ENCODE measurements around the gene CAPN3. TPM values are rescaled to one million over a fixed set of nuclear protein-coding genes. Genes with fewer than 3 reads are reported as not detected.

The CAPN3 gene
- total and polyA plus RNA-seq, 5 donors from 2014 or later, result 0.21 to 15.6 TPM; not detected in 3

DNA sequence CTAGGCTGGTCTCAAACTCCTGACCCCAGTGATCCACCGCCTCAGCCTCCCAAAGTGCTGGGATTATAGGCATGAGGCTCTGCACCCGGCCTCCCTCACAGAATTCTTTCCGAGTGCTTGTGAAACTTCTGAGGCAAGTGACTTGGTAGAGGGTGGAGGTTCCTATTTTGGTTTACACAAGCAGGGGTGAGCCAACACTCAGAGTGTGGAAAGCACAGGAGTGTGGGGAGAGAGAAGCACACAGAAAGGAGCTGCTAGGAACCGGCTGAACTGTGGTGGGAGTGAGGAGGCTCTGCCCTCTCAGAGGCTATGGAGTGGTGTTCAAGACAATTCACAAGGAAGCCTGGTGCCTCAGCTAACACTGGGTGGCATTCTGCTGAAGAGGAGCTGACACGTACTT, 7.7 kb downstream of the CAPN3 start:
- DNase-seq, result no peak
- Mint-ChIP-seq H3K4me1 (peaks cover 0 to 2% (median 0%) of the 10 kb centered on the region in 4 donors), H3K9me3 (no peaks in the 10 kb centered on the region), H3K27ac (no peak overlapping the region), H3K27me3 (peaks cover 4% of the 10 kb centered on the region), H3K36me3 (peaks cover 20% of the 10 kb centered on the region), H3K4me3 (no peak overlapping the region)
- H3K36me3 ChIP-seq (ENCODE audit: control insufficient read depth, insufficient read depth, low read length), result no peaks in the 10 kb centered on the region
- no peaks in the 10 kb centered on the region for H3K9me3 ChIP-seq (ENCODE audit: control insufficient read depth in 2 of 2, low read length in 2 of 2)
- H3K27ac ChIP-seq (ENCODE audit: insufficient read depth, low read length, poor library complexity, severe bottlenecking), result no peak overlapping the region
- no peaks in the 10 kb centered on the region for H3K4me1 ChIP-seq (ENCODE audit: control insufficient read depth, insufficient read depth, low read length, poor library complexity, severe bottlenecking)
- no peak for ATAC-seq (ENCODE audit: low read depth in 2 of 2)
- H3K4me3 ChIP-seq (ENCODE audit: low read depth, low read length), result no peak overlapping the region
- H3K27me3 ChIP-seq (ENCODE audit: control insufficient read depth, insufficient read depth, low read length), result no peaks in the 10 kb centered on the region

DNA sequence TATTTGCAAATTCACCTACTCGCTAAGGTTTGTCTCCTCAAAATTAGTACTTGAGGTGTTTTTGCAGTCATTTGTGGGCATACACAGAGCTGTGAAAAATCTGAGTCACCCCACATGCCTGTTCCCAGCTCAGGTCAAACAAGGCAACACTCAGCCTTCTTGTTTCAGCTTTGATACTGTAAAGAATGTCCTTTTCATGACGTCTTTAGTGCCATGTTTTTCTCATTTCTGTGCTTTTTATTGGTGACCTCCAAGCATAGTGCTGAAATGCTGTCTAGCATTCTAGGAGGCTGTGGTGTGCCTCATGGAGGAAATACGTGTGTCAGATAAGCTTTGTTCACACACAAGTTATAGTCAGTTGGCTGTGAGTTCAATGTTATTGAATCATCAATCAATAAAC, 8.8 kb downstream of the CAPN3 start:
- no peak for DNase-seq
- Histone ChIP-seq H3K27ac (ENCODE audit: insufficient read depth, low read length, poor library complexity, severe bottlenecking) (no peak overlapping the region), H3K4me1 (ENCODE audit: control insufficient read depth, insufficient read depth, low read length, poor library complexity, severe bottlenecking) (no peaks in the 10 kb centered on the region), H3K4me3 (ENCODE audit: low read depth, low read length) (no peak overlapping the region), H3K27me3 (ENCODE audit: control insufficient read depth, insufficient read depth, low read length) (no peaks in the 10 kb centered on the region), H3K9me3 (ENCODE audit: control insufficient read depth in 2 of 2, low read length in 2 of 2) (no peaks in the 10 kb centered on the region), H3K36me3 (ENCODE audit: control insufficient read depth, insufficient read depth, low read length) (no peaks in the 10 kb centered on the region)
- H3K36me3 Mint-ChIP-seq, result peaks cover 17% of the 10 kb centered on the region
- H3K27ac Mint-ChIP-seq, result no peak overlapping the region
- H3K4me3 Mint-ChIP-seq, result no peak overlapping the region
- H3K4me1 Mint-ChIP-seq, result peaks cover 0 to 2% (median 0%) of the 10 kb centered on the region in 4 donors
- no peaks in the 10 kb centered on the region for H3K9me3 Mint-ChIP-seq
- H3K27me3 Mint-ChIP-seq, result peaks cover 1% of the 10 kb centered on the region
- no peak for ATAC-seq (ENCODE audit: low read depth in 2 of 2)

DNA sequence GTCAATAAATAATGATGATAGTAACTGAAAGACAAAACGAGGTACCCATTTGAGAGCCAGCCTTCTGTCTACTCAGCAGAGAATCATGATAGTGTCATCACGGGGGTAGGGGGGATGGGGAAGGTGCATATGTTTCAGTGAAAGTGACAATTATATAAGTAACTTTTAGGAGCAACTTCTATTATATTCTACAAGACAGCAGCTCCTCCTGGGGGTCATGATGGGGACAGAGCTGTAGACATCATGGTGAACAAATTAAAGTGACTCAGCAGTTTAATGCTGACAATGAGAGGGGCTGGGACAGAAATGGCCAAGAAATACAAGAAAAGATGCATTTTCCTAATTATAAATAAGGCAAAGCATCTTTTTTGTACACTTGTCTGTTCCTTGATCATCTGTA, 11.8 kb downstream of the CAPN3 start:
- H3K27ac ChIP-seq (ENCODE audit: insufficient read depth, low read length, poor library complexity, severe bottlenecking), result no peak overlapping the region
- no peak for ATAC-seq (ENCODE audit: low read depth in 2 of 2)
- no peak overlapping the region for H3K4me3 Mint-ChIP-seq

DNA sequence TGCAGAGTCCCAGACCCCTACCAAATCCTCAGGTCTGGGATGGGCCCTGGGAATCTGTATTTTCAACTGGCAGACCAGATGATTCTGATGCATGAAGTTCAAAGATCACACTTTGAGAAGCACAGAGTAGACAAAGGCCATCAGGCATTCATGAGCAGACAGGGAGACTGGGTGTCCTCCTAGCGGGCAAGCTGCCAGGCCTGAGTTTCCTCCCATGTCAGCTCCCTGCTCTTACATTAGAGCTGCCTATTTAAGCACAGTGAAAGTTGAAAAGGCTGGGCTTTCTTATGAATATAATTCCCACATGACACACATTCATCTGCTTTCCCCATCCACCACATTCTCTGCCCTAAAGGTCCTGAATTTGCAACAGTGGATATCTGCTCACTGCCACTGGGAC, 14.0 kb downstream of the CAPN3 start:
- H3K9me3 ChIP-seq (ENCODE audit: control insufficient read depth in 2 of 2, low read length in 2 of 2), result no peaks in the 10 kb centered on the region
- H3K4me1 ChIP-seq (ENCODE audit: control insufficient read depth, insufficient read depth, low read length, poor library complexity, severe bottlenecking), result no peaks in the 10 kb centered on the region
- H3K4me3 ChIP-seq (ENCODE audit: low read depth, low read length), result no peak overlapping the region
- no peak overlapping the region for H3K4me3 Mint-ChIP-seq
- H3K36me3 ChIP-seq (ENCODE audit: control insufficient read depth, insufficient read depth, low read length), result no peaks in the 10 kb centered on the region
- peak overlapping the region in 2 of 3 donors; percentile 2 to 27 for H3K27ac Mint-ChIP-seq
- no peaks in the 10 kb centered on the region for H3K27me3 Mint-ChIP-seq
- no peak for ATAC-seq (ENCODE audit: low read depth in 2 of 2)
- H3K27ac ChIP-seq (ENCODE audit: insufficient read depth, low read length, poor library complexity, severe bottlenecking), result no peak overlapping the region
- H3K36me3 Mint-ChIP-seq, result peaks cover 9% of the 10 kb centered on the region
- peaks cover 0 to 9% (median under 1%) of the 10 kb centered on the region in 7 donors for H3K9me3 Mint-ChIP-seq
- H3K27me3 ChIP-seq (ENCODE audit: control insufficient read depth, insufficient read depth, low read length), result no peaks in the 10 kb centered on the region
- DNase-seq, result no peak
- H3K4me1 Mint-ChIP-seq, result peaks cover 0 to 2% (median 0%) of the 10 kb centered on the region in 4 donors

More for the DNA sequence above, 11.8 kb downstream of the CAPN3 start:
- H3K9me3 ChIP-seq (ENCODE audit: control insufficient read depth in 2 of 2, low read length in 2 of 2), result no peaks in the 10 kb centered on the region
- H3K27ac Mint-ChIP-seq, result no peak overlapping the region
- H3K27me3 Mint-ChIP-seq, result no peaks in the 10 kb centered on the region
- H3K27me3 ChIP-seq (ENCODE audit: control insufficient read depth, insufficient read depth, low read length), result no peaks in the 10 kb centered on the region
- no peaks in the 10 kb centered on the region for H3K9me3 Mint-ChIP-seq
- H3K36me3 Mint-ChIP-seq, result peaks cover 11% of the 10 kb centered on the region
- H3K4me1 ChIP-seq (ENCODE audit: control insufficient read depth, insufficient read depth, low read length, poor library complexity, severe bottlenecking), result no peaks in the 10 kb centered on the region
- DNase-seq, result peak in 1 of 3 donors; percentile 22
- H3K4me1 Mint-ChIP-seq, result peaks cover 0 to 2% (median 0%) of the 10 kb centered on the region in 4 donors
- H3K36me3 ChIP-seq (ENCODE audit: control insufficient read depth, insufficient read depth, low read length), result no peaks in the 10 kb centered on the region
- H3K4me3 ChIP-seq (ENCODE audit: low read depth, low read length), result no peak overlapping the region

DNA sequence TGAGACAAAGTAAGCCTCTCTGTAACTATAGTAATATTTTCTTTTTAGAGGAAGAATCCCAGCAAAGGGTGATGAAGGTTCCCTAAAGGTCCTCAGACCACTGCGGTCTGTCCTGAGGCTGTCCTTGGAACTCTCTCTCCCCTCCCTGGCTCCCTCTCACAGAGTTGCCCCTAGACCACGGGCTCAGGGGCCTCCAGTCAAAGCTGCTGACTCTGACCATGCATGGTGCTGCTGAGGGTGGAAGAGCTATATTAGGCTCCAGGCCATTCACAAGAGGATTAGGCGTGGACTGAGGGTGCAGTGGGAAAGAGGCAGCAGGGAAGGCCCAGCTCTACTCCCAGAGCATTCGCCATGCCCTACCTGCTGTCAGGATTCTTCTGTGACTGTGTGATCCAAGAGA, 14.6 kb downstream of the CAPN3 start:
- Mint-ChIP-seq H3K36me3 (peaks cover 7% of the 10 kb centered on the region), H3K27ac (no peak overlapping the region), H3K9me3 (peaks cover 0 to 13% (median 1%) of the 10 kb centered on the region in 7 donors), H3K4me3 (no peak overlapping the region), H3K27me3 (no peaks in the 10 kb centered on the region), H3K4me1 (peaks cover 0 to 2% (median 0%) of the 10 kb centered on the region in 4 donors)
- Histone ChIP-seq H3K4me1 (ENCODE audit: control insufficient read depth, insufficient read depth, low read length, poor library complexity, severe bottlenecking) (no peaks in the 10 kb centered on the region), H3K27ac (ENCODE audit: insufficient read depth, low read length, poor library complexity, severe bottlenecking) (no peak overlapping the region), H3K9me3 (ENCODE audit: control insufficient read depth in 2 of 2, low read length in 2 of 2) (no peaks in the 10 kb centered on the region), H3K27me3 (ENCODE audit: control insufficient read depth, insufficient read depth, low read length) (no peaks in the 10 kb centered on the region), H3K36me3 (ENCODE audit: control insufficient read depth, insufficient read depth, low read length) (no peaks in the 10 kb centered on the region), H3K4me3 (ENCODE audit: low read depth, low read length) (no peak overlapping the region)
- no peak for ATAC-seq (ENCODE audit: low read depth in 2 of 2)
- DNase-seq, result no peak

DNA sequence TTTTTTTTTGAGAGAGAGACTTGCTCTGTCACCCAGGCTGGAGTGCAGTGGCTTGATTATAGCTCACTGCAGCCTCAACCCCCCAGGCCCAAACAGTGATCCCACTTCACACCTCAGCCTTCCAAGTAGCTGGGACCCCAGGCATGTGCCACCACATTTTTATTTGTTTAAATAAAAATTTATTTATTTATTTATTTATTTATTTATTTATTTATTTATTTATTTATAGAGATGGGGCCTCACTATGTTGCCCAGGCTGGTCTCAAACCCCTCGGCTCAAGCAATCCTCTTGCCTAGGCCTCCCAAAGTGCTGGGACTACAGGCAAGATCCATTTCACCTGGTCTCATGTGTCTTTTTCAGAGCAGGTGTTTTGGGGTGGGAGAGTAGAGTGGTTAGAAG, 15.5 kb downstream of the CAPN3 start:
- H3K4me3 ChIP-seq (ENCODE audit: low read depth, low read length), result no peak overlapping the region
- peaks cover 0 to 2% (median 0%) of the 10 kb centered on the region in 4 donors for H3K4me1 Mint-ChIP-seq

DNA sequence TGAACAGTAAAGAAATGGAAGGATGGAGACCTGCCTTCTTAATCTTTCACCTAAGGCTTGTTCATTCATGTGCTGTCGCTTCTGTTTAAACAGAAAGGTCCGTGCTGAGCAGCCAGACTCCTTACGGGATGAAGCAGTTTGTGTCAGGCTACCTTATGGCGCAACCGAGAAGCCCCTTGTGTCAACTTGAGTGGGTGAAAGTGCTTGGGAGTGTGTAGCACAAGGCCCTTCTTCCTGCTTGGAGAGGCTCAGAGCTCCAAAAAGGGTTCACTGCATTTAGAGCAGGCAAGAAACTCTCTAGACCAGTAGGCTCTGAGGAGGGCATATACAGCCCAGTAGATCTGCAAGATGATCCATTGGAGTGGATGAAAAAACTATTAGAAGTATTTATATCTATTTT, 16.0 kb downstream of the CAPN3 start:
- H3K27ac Mint-ChIP-seq, result no peak overlapping the region

More for the DNA sequence above, 15.5 kb downstream of the CAPN3 start:
- Mint-ChIP-seq H3K27ac (no peak overlapping the region), H3K9me3 (peaks cover 0 to 13% (median 2%) of the 10 kb centered on the region in 7 donors), H3K27me3 (no peaks in the 10 kb centered on the region), H3K36me3 (peaks cover 4% of the 10 kb centered on the region), H3K4me3 (no peak overlapping the region)
- H3K9me3 ChIP-seq (ENCODE audit: control insufficient read depth in 2 of 2, low read length in 2 of 2), result no peaks in the 10 kb centered on the region
- H3K27ac ChIP-seq (ENCODE audit: insufficient read depth, low read length, poor library complexity, severe bottlenecking), result no peak overlapping the region
- no peak for DNase-seq
- no peaks in the 10 kb centered on the region for H3K27me3 ChIP-seq (ENCODE audit: control insufficient read depth, insufficient read depth, low read length)
- no peaks in the 10 kb centered on the region for H3K4me1 ChIP-seq (ENCODE audit: control insufficient read depth, insufficient read depth, low read length, poor library complexity, severe bottlenecking)
- no peaks in the 10 kb centered on the region for H3K36me3 ChIP-seq (ENCODE audit: control insufficient read depth, insufficient read depth, low read length)
- ATAC-seq (ENCODE audit: low read depth in 2 of 2), result no peak

DNA sequence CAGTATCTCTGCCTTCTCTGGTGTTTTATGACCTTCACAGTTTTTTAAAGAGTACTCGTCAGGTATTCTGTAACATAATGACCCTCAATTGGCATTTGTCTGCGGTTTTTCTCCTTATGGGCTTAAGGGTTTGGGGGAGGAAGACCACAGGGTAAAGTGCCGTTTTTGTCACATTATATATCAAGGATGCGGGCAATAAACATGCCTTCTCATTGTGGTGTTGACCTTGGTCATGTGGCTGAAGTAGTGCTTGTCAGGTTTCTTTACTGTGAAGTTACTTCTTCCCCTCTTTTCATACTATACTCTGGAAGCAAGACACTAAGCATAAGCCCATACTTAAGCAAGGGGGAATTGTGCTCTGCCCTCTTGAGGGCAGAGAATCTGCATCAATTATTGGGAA, 16.6 kb downstream of the CAPN3 start:
- H3K9me3 ChIP-seq (ENCODE audit: control insufficient read depth in 2 of 2, low read length in 2 of 2), result no peaks in the 10 kb centered on the region
- no peaks in the 10 kb centered on the region for H3K4me1 Mint-ChIP-seq

More for the DNA sequence above, 16.0 kb downstream of the CAPN3 start:
- no peaks in the 10 kb centered on the region for H3K27me3 ChIP-seq (ENCODE audit: control insufficient read depth, insufficient read depth, low read length)
- DNase-seq (no peak), ATAC-seq (ENCODE audit: low read depth in 2 of 2) (no peak)
- no peaks in the 10 kb centered on the region for H3K36me3 ChIP-seq (ENCODE audit: control insufficient read depth, insufficient read depth, low read length)
- peaks cover 0 to 13% (median 2%) of the 10 kb centered on the region in 7 donors for H3K9me3 Mint-ChIP-seq
- H3K27me3 Mint-ChIP-seq, result no peaks in the 10 kb centered on the region
- peaks cover 4% of the 10 kb centered on the region for H3K36me3 Mint-ChIP-seq
- peaks cover 0 to 2% (median 0%) of the 10 kb centered on the region in 4 donors for H3K4me1 Mint-ChIP-seq
- no peaks in the 10 kb centered on the region for H3K4me1 ChIP-seq (ENCODE audit: control insufficient read depth, insufficient read depth, low read length, poor library complexity, severe bottlenecking)
- H3K4me3 ChIP-seq (ENCODE audit: low read depth, low read length), result no peak overlapping the region
- H3K27ac ChIP-seq (ENCODE audit: insufficient read depth, low read length, poor library complexity, severe bottlenecking), result no peak overlapping the region
- H3K9me3 ChIP-seq (ENCODE audit: control insufficient read depth in 2 of 2, low read length in 2 of 2), result no peaks in the 10 kb centered on the region
- no peak overlapping the region for H3K4me3 Mint-ChIP-seq

More for the DNA sequence above, 16.6 kb downstream of the CAPN3 start:
- Mint-ChIP-seq H3K4me3 (no peak overlapping the region), H3K9me3 (peaks cover 0 to 13% (median 2%) of the 10 kb centered on the region in 7 donors), H3K27ac (no peak overlapping the region), H3K36me3 (peaks cover 4% of the 10 kb centered on the region), H3K27me3 (no peaks in the 10 kb centered on the region)
- Histone ChIP-seq H3K27ac (ENCODE audit: insufficient read depth, low read length, poor library complexity, severe bottlenecking) (no peak overlapping the region), H3K4me3 (ENCODE audit: low read depth, low read length) (no peak overlapping the region), H3K36me3 (ENCODE audit: control insufficient read depth, insufficient read depth, low read length) (no peaks in the 10 kb centered on the region), H3K4me1 (ENCODE audit: control insufficient read depth, insufficient read depth, low read length, poor library complexity, severe bottlenecking) (no peaks in the 10 kb centered on the region), H3K27me3 (ENCODE audit: control insufficient read depth, insufficient read depth, low read length) (no peaks in the 10 kb centered on the region)
- no peak for ATAC-seq (ENCODE audit: low read depth in 2 of 2)
- DNase-seq, result no peak

Measured in CD4-positive, CD25-positive, alpha-beta regulatory T cell (primary cell).